ENCODE measurements around the gene CEP126.

CEP126 gene

GRCh38 chr11:101944923-101945322 lies 30.1 kb downstream of the CEP126 start:
- TF ChIP-seq FOXP2 (optimal IDR thresholded peaks at IDR 0.05; ENCODE audit: borderline replicate concordance, extremely low read depth, extremely low read length, insufficient read depth), result no peak
- TF ChIP-seq SIN3A (IDR thresholded peaks at IDR 0.05; ENCODE audit: borderline replicate concordance, insufficient read depth, low read length), result no peak
- TF ChIP-seq TAF1 (IDR thresholded peaks at IDR 0.05; ENCODE audit: borderline replicate concordance, insufficient read depth, low read length), result no peak
- TF ChIP-seq REST (IDR thresholded peaks at IDR 0.05; ENCODE audit: insufficient read depth in 1 of 2, low read depth in 2 of 2, low read length in 2 of 2), result no peak
- no peak for TF ChIP-seq POLR2AphosphoS5 (IDR thresholded peaks at IDR 0.05; ENCODE audit: low read depth, low read length)

DNA sequence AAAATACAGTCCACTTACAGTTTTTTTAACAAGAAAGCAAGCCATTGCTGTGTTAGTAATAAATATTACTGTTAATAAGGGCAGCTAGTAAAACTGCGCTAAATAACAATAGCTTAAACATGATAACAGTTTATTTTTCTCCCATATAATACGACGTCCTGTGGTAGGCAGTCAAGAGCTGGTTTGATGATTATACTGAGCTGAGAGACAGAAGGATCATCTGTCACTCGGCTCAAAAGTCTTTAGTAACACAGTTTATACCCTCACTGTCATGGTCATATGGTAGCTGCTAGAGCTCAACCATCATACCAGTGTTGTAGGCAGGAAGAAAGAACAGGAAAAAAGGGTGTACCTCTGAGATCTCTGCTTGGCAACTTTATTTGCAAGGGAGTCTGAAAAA lies 30.6 kb downstream of the CEP126 start:
- TF ChIP-seq FOXP2 (optimal IDR thresholded peaks at IDR 0.05; ENCODE audit: borderline replicate concordance, extremely low read depth, extremely low read length, insufficient read depth), result no peak
- no peak for TF ChIP-seq REST (IDR thresholded peaks at IDR 0.05; ENCODE audit: insufficient read depth in 1 of 2, low read depth in 2 of 2, low read length in 2 of 2)
- TF ChIP-seq TAF1 (IDR thresholded peaks at IDR 0.05; ENCODE audit: borderline replicate concordance, insufficient read depth, low read length), result no peak
- TF ChIP-seq POLR2AphosphoS5 (IDR thresholded peaks at IDR 0.05; ENCODE audit: low read depth, low read length), result no peak
- TF ChIP-seq SIN3A (IDR thresholded peaks at IDR 0.05; ENCODE audit: borderline replicate concordance, insufficient read depth, low read length), result no peak

DNA sequence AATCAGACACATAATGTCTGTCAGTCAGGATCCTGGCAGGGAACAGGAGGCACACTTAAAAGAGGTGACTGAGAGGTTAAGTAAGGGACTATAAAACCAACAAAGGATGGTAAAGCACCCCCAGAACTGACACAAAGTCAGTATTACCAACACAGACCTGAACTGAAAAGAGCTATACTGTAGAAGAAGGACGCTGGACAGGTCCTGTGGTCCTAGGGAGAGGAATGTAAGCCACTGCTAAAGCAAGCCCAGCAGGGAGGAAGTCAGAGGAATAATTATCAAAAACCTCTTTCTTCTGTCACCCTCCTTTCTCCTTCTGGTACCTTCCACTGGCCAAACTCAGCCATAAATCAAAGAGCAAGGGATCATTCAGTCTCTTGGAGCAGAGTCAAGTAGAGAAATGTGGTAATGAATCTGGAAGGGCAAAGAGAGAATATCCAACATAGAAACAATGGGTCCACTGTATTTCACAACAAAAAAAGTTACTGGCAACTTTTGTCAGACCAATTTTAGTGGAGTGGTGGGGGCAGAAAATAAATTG lies 34.9 kb downstream of the CEP126 start:
- TF ChIP-seq SIN3A (IDR thresholded peaks at IDR 0.05; ENCODE audit: borderline replicate concordance, insufficient read depth, low read length), result no peak

DNA sequence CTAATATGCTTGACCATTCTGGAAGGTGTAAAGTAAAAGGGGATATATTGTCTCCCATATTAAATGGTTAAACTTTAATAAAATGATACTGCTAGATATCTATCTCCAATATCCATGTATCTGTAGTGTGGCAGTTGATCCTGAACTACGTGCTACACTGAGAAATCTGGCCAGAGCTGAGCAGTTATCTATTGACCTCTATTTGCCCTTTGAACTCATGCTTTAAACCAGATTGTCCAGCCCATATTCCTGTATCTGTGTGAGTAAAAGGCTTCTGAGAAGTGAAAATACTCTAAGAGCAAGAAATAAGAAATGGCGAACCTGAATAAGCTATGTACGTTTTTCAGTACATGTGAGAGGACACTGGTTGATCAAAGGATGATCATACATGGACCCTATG lies 40.5 kb downstream of the CEP126 start:
- TF ChIP-seq REST (IDR thresholded peaks at IDR 0.05; ENCODE audit: insufficient read depth in 1 of 2, low read depth in 2 of 2, low read length in 2 of 2), result no peak
- no peak for TF ChIP-seq TAF1 (IDR thresholded peaks at IDR 0.05; ENCODE audit: borderline replicate concordance, insufficient read depth, low read length)
- no peak for TF ChIP-seq FOXP2 (optimal IDR thresholded peaks at IDR 0.05; ENCODE audit: borderline replicate concordance, extremely low read depth, extremely low read length, insufficient read depth)
- no peak for TF ChIP-seq POLR2AphosphoS5 (IDR thresholded peaks at IDR 0.05; ENCODE audit: low read depth, low read length)
- TF ChIP-seq SIN3A (IDR thresholded peaks at IDR 0.05; ENCODE audit: borderline replicate concordance, insufficient read depth, low read length), result no peak

DNA sequence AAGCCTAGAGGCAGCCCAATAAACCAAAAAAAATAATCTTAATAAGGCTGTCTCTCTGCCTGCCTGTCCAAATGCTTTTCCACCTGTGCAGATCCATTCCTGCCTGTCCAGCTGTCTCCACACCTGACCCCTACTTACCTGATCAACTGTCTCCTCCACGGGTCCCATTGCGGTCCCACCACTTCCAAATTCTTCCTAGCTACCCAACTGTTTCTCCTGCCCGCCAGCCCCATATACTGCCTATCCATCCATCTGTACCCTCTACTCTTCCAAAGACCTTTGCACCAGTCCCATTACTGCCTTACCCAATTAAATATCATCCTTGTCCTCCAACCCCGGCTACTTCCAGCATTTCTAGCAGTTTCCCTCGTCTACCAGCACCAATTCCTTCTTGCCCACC lies 40.9 kb downstream of the CEP126 start:
- no peak for TF ChIP-seq REST (IDR thresholded peaks at IDR 0.05; ENCODE audit: insufficient read depth in 1 of 2, low read depth in 2 of 2, low read length in 2 of 2)
- no peak for TF ChIP-seq TAF1 (IDR thresholded peaks at IDR 0.05; ENCODE audit: borderline replicate concordance, insufficient read depth, low read length)
- no peak for TF ChIP-seq FOXP2 (optimal IDR thresholded peaks at IDR 0.05; ENCODE audit: borderline replicate concordance, extremely low read depth, extremely low read length, insufficient read depth)
- no peak for TF ChIP-seq POLR2AphosphoS5 (IDR thresholded peaks at IDR 0.05; ENCODE audit: low read depth, low read length)
- TF ChIP-seq SIN3A (IDR thresholded peaks at IDR 0.05; ENCODE audit: borderline replicate concordance, insufficient read depth, low read length), result no peak
